Hepatic stellate cell (primary cell): Measurements from ENCODE around the gene XPA.
"Not testable (repeated sequence)": the region's sequence is repeated elsewhere in the genome, so short reads cannot be mapped to it uniquely, and the experiment has no call there.

ENCODE experiments used
- DNase-seq: peaks from one replicate; pipeline ENCODE4 v3.0.0; 2011; ENCODE audit warnings: low spot score

Gene XPA

DNA sequence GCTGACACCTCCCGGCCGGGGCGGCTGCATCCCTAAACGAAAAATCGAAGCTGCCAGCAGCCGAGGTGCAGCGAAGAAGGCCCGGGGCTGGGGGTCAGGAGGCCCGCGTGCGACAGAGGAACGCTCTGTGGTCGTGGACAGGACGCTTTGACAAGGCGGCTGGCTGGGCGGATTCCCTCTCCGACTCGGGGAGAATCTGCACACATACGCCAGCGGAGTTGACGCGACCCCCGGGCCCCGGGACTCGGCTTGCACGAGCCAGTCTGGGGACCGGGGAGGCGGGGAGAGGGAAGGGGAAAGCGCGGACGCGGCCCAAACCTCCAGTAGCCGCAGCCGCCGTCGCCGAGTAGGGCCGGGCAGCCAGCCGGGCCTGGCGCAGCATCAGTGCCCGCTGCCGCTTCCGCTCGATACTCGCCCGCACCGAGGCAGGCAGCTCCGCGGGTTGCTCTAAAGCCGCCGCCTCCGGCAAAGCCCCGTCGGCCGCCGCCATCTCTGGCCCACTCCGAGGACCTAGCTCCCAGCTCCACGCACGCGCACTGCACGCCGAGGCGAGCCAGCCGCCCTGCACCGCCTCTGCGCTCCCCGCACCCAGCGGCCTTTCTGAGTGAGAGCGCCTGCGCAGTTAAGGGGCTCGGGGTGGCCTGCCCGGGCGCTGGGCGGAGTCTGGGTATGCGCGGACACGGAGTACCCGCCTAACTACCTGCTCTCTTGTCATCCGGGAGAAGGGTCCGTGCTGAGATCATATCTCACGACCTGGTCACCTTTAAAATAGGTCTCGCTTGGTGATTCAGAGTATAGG lies at the start of gene XPA:
TSS of gene XPA (minus strand) at position 538 of the 799 bp plus-strand sequence. CDS start at position 490, 48 bp downstream.
- peak; percentile 98 for DNase-seq

- no peak for DNase-seq
These were observed 47.9 kb upstream of the XPA start for GRCh38 chr9:97744710-97745708.

DNA sequence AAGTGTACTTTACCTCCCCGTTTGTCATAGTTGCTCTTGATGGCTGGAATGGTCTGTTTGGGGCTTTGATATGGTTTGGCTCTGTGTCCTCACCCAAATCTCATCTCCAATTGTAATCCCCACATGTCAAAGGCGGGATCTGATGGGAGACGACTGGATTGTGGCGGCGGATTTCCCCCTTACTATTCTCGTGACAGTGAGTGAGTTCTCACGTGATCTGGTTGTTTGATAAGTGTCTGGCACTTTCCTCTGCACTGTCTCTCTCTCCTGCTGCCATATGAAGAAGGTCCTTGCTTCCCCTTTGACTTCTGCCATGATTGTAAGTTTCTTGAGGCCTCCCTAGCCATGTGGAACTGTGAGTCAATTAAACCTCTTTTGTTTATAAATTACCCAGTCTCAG lies 46.9 kb upstream of the XPA start:
- not testable (repeated sequence) for DNase-seq

DNA sequence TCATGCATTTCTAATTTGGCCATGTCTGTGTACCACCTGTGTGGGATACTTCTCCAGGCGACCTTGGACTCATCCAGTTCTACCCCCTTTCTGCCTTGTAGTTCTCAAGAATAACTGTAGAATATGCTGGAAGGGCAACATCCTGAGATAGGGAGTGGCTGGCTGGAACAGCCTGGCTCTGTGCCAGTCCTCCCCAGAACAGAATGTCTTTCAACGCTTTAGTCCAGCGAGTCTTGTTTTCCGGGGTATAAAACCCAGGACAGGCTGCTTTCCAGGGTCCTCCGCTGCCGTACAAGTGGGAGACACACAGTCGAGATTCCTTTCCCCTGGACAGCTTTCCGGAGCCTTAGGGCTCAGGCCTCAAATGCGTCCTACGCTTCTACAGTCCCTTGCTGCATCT lies 45.4 kb upstream of the XPA start:
- DNase-seq, result no peak

DNA sequence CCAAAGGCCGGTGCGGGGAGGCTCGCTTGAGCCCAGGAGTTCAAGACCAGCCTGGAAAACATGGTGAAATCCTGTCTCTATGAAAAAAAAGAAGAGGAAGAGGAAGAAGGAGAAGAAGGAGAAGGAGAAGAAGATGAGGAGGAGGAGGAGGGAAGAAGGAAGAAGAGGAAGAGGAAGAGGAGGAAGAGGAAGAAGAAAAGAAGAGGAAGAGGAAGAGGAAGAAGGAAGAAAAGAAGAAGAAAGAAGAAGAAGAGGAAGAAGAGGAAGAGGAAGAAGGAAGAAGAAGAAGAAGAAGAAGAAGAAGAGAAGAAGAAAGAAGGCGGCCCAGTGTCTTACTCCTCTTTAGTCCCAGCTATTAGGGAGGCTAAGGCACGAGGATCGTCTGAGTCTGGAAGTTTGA lies 44.8 kb upstream of the XPA start:
- DNase-seq, result no peak

DNA sequence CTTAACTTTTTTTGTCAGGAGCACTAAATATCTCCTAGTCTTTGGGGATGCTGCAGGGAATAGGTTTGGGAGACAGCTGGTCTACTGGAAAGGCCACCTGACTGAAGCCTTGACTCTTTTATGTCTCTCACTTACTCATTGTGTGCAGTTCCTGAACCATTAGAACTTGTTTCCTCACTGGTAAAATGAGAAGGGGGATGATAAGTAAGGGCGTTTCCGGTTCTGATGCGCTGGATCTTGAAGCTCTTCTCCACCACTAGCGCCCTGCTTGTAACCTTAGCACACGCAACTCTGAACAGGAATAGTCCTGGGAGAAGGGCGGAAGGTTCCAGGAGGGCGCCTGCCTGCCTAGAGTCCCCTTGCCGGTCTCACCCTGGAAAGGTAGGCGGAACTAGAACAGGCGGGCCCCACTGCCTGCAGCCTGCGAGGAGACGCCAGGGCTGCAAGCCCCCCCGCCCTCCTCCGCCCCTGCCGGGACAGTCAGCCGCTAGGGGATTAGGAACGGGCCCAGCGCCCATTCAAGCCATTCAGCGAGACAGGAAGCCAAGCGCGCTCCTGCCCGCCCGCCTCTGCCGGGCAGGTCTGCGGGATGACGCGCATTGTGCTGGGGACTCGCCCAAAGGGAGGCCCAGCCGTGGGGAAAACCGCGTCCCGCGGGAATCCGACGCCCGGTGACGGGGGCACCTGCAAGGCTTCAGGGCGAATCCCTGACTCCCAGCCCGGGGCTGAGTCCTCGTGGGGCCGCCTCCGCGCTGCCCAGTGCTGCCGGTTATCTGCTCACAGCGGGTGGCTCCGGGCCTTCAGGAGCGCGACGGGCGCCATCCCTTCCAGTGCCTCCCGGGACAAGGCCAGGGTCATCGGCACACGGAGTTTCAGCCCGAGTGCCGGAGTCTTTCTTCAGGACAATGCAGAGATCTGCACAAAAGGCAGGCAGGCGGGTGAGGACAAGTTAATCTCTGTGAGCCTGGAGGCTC lies 44.0 kb upstream of the XPA start:
- peak; percentile 65 for DNase-seq

- DNase-seq, result no peak
These were observed 40.3 kb upstream of the XPA start for GRCh38 chr9:97737429-97737828.

- DNase-seq, result no peak
These were observed 38.0 kb upstream of the XPA start for GRCh38 chr9:97735070-97735600.

GRCh38 chr9:97726716-97727115 lies 29.6 kb upstream of the XPA start:
- DNase-seq, result no peak

- DNase-seq, result no peak
These were observed 26.7 kb upstream of the XPA start for GRCh38 chr9:97723819-97724218.

DNA sequence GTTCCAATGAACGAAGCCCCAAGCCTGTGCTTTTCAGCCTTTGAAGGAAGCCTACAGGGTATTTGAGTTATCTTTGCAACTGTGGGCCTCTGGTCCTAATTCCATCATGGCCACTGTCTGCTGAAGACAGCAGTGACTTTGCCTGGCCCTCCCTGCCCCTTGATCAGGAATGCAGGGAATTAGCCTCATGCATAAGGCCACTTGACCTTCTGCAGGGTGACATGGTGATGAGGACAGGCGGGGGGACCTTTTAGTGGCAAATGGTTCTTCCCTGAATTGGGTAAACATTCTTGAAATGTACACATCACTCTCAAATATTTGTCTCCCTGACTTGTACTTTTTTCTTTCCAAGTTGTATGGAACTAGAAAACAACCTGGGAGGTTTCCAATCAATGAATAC lies 25.2 kb upstream of the XPA start:
- DNase-seq, result no peak

- no peak for DNase-seq
These were observed 24.3 kb upstream of the XPA start for GRCh38 chr9:97721396-97721795.

DNA sequence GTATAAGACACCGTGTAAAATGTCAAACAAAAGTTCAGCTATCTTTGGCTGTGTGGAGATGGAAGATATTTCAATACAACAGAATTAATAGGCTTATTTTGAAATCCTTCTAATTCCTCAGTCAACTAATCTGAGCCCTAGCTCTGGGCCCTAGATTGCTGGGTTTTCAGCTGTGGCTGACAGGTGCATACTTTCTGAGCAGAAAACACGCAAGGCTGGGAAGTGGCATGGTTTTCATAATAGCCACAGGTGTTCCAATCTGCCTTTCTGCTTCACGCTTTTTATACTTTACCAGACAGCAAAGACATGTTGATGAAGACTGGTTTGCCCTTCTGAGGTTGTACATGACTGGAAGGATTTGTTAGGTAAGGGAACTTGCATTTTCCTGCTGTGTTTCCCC lies 20.7 kb upstream of the XPA start:
- no peak for DNase-seq

DNA sequence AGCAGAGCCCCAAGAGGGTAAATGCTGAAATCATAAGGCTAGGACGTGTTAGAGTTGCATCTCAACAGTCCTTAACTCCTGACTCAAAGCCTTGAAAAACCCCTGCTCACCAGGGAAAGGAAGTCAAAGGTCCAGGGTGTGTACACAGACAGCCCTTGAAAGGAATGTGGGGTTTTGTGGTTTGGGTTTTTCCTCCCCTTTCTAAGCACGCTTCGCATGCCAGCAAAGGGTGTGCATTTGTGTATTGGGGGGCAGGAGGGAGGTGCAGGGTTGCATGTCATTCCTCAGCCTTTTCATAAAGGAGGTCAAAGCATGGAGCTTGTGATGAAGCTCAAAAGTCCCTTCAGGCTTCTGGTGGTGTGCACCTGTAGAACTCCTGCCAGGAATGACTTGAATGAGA lies 17.3 kb upstream of the XPA start:
- peak; percentile 62 for DNase-seq

- DNase-seq, result no peak
These were observed 14.1 kb upstream of the XPA start for GRCh38 chr9:97711223-97711626.

GRCh38 chr9:97710356-97711222 lies 13.4 kb upstream of the XPA start:
- peak; percentile 69 for DNase-seq

DNA sequence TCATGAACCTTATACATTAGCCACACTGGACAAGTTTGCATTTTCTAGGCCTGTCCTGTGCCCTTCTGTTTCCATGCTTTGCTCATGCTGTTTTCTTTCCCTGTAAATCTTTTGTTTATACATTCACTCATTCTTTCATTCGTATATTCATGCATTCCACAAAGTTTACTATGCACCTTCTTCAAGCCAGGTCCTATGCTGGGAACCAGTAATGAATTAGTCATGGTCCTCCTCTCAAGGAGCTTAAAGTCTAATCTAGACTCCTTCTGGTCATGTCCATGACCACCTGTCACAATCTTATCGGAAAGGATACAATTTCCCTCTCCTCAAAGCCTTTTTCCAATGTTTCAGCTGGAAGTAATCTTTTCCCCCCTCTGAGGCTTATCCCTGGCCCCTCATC lies 9.1 kb upstream of the XPA start:
- DNase-seq, result no peak

- DNase-seq, result no peak
These were observed 8.3 kb upstream of the XPA start for GRCh38 chr9:97705354-97705950.

GRCh38 chr9:97704851-97705250 lies 7.7 kb upstream of the XPA start:
- no peak for DNase-seq

- DNase-seq, result no peak
These were observed 7.2 kb upstream of the XPA start for GRCh38 chr9:97704345-97704677.
